SK-N-SH (cell line): ENCODE results near the gene PKIB. TPM values are rescaled to one million over a fixed set of nuclear protein-coding genes. Genes with fewer than 3 reads are reported as not detected.

Experiments
- CTCF ChIA-PET: fragments of 300-600, 350-600 bp; formaldehyde crosslinking; extraction: SDS; loops from one replicate; lab custom pipeline; 2021; lab: Yijun Ruan, JAX
- POLR2A ChIA-PET: fragments of 350-600 bp; sonication (Branson Sonifier 250); formaldehyde crosslinking; extraction: SDS; loops from one replicate; lab custom pipeline; 2020; ENCODE audit warnings: antibody characterized with exemption, inconsistent platforms; lab: Yijun Ruan, JAX
- DNase-seq: peaks from one replicate; pipeline ENCODE4 v3.0.0; 2012
- H2AFZ ChIP-seq: fragments of 200-600 bp; sonication (generic); 2 replicates; pipeline ENCODE4 v1.8.1; 2016; ENCODE audit warnings: antibody characterized with exemption, mild to moderate bottlenecking, low read depth
- H3F3A ChIP-seq: fragments of 200-600 bp; sonication (generic); replicated peaks from 2 replicates; pipeline ENCODE3; 2016; ENCODE audit warnings: antibody characterized with exemption, mild to moderate bottlenecking; ENCODE audit not compliant: insufficient read depth
- H3K27ac ChIP-seq, 2 experiments: fragments of 200-500 bp in 1 of 2; fragments of 200-600 bp in 1 of 2; sonication (Bioruptor generic) in 1 of 2; sonication (generic), shearing (Covaris generic) in 1 of 2; 2 replicates each; pipeline versions ENCODE4 v1.5.1 to v1.6.1; 2014 to 2016; ENCODE audit warnings: low read depth in 2 of 2, inconsistent platforms in 1 of 2, low read length in 1 of 2, mild to moderate bottlenecking in 1 of 2, mixed read lengths in 1 of 2
- H3K27me3 ChIP-seq: fragments of 200-600 bp; sonication (generic), shearing (Covaris generic); 2 replicates; pipeline ENCODE4 v1.6.1; 2016; ENCODE audit warnings: mixed run types; ENCODE audit not compliant: insufficient read depth
- H3K36me3 ChIP-seq, 2 experiments: fragments of 200-500 bp in 1 of 2; fragments of 200-600 bp in 1 of 2; sonication (Bioruptor generic) in 1 of 2; sonication (generic) in 1 of 2; replicated peaks in 1 of 2; 2 replicates each; pipeline versions ENCODE3 to v1.5.1; 2014 to 2016; ENCODE audit warnings: low read length in 1 of 2, mild to moderate bottlenecking in 1 of 2; ENCODE audit not compliant: insufficient read depth in 2 of 2, control insufficient read depth in 1 of 2
- H3K4me1 ChIP-seq, 2 experiments: fragments of 200-500 bp in 1 of 2; fragments of 200-600 bp in 1 of 2; sonication (Bioruptor generic) in 1 of 2; sonication (generic), shearing (Covaris generic) in 1 of 2; 2 replicates each; pipeline versions ENCODE4 v1.5.1 to v1.6.1; 2014 to 2016; ENCODE audit warnings: low read depth in 1 of 2, low read length in 1 of 2, mixed run types in 1 of 2; ENCODE audit not compliant: insufficient read depth in 2 of 2, control insufficient read depth in 1 of 2
- H3K4me2 ChIP-seq: fragments of 200-600 bp; sonication (generic), shearing (Covaris generic); 2 replicates; pipeline ENCODE4 v1.6.1; 2017; ENCODE audit warnings: mixed run types
- H3K4me3 ChIP-seq, 2 experiments: fragments of 200-500 bp in 1 of 2; fragments of 200-600 bp in 1 of 2; sonication (Bioruptor generic) in 1 of 2; sonication (generic), shearing (Covaris generic) in 1 of 2; 2 replicates each; pipeline versions ENCODE4 v1.5.1 to v1.8.1; 2014 to 2016; ENCODE audit warnings: low read depth in 2 of 2, inconsistent platforms in 1 of 2, low read length in 1 of 2, mild to moderate bottlenecking in 1 of 2, mixed read lengths in 1 of 2, moderate library complexity in 1 of 2
- H3K79me2 ChIP-seq: fragments of 200-600 bp; sonication (generic); 2 replicates; pipeline ENCODE4 v1.8.1; 2017; ENCODE audit warnings: mild to moderate bottlenecking; ENCODE audit not compliant: insufficient read depth
- H3K9ac ChIP-seq: fragments of 200-600 bp; sonication (generic); 2 replicates; pipeline ENCODE4 v1.6.1; 2017; ENCODE audit warnings: mixed run types
- H3K9me2 ChIP-seq: fragments of 200-600 bp; sonication (generic); 2 replicates; pipeline ENCODE4 v1.6.1; 2017; ENCODE audit warnings: mixed run types
- H3K9me3 ChIP-seq: fragments of 200-600 bp; sonication (generic); 2 replicates; pipeline ENCODE4 v1.6.1; 2017; ENCODE audit warnings: mixed run types, mild to moderate bottlenecking, moderate library complexity
- H4K20me1 ChIP-seq: fragments of 200-600 bp; sonication (generic); 2 replicates; pipeline ENCODE4 v1.6.1; 2017; ENCODE audit warnings: mild to moderate bottlenecking, mixed run types; ENCODE audit not compliant: insufficient read depth
- CHD2 ChIP-seq: fragments of 150-350 bp; IDR thresholded peaks from 2 replicates; pipeline ENCODE4 v1.6.1; 2018; ENCODE audit warnings: low read length; ENCODE audit not compliant: partially characterized antibody
- EZH2phosphoT487 ChIP-seq: fragments of 200-600 bp; sonication (generic); IDR thresholded peaks from 2 replicates; pipeline ENCODE4 v1.6.1; 2017; ENCODE audit warnings: low read depth, mixed run types, mild to moderate bottlenecking, antibody characterized with exemption, moderate library complexity, borderline replicate concordance
- FOSL2 ChIP-seq: IDR thresholded peaks from 2 replicates; pipeline ENCODE4 v1.4.0; 2012; ENCODE audit warnings: low read depth, mild to moderate bottlenecking, moderate library complexity, borderline replicate concordance
- FOXM1 ChIP-seq: IDR thresholded peaks from 2 replicates; pipeline ENCODE4 v1.4.0; 2012; ENCODE audit warnings: low read depth, mild to moderate bottlenecking
- GABPA ChIP-seq: IDR thresholded peaks from 2 replicates; pipeline ENCODE4 v1.4.0; 2012; ENCODE audit warnings: low read depth, mild to moderate bottlenecking
- GATA2 ChIP-seq: sonication (generic); formaldehyde crosslinking; IDR thresholded peaks from 2 replicates; pipeline ENCODE4 v1.5.0; 2020; ENCODE audit warnings: mild to moderate bottlenecking, missing genetic modification reagents
- JUND ChIP-seq: IDR thresholded peaks from 2 replicates; pipeline ENCODE4 v1.4.0; 2012
- MEF2A ChIP-seq: IDR thresholded peaks from 2 replicates; pipeline ENCODE4 v1.4.0; 2012; ENCODE audit warnings: low read depth, borderline replicate concordance
- MXI1 ChIP-seq: IDR thresholded peaks from 2 replicates; pipeline ENCODE4 v1.6.1; 2012; ENCODE audit warnings: mild to moderate bottlenecking, low read depth, low read length, improper control_type of control experiment
- NFIC ChIP-seq: IDR thresholded peaks from 2 replicates; pipeline ENCODE4 v1.4.0; 2012; ENCODE audit warnings: borderline replicate concordance
- NRF1 ChIP-seq: IDR thresholded peaks from 2 replicates; pipeline ENCODE4 v1.6.1; 2012; ENCODE audit warnings: low read depth, mild to moderate bottlenecking, low read length
- RAD21 ChIP-seq: IDR thresholded peaks from 2 replicates; pipeline ENCODE4 v1.6.1; 2012; ENCODE audit warnings: mild to moderate bottlenecking, low read length
- REST ChIP-seq: IDR thresholded peaks from 2 replicates; pipeline ENCODE4 v1.6.1; 2012; ENCODE audit warnings: mild to moderate bottlenecking, low read depth, low read length, moderate library complexity
- SMC3 ChIP-seq: IDR thresholded peaks from 2 replicates; pipeline ENCODE4 v1.6.1; 2012; ENCODE audit warnings: low read depth, low read length, improper control_type of control experiment
- TAF1 ChIP-seq: IDR thresholded peaks from 2 replicates; pipeline ENCODE4 v1.6.1; 2012; ENCODE audit warnings: low read depth, mild to moderate bottlenecking, low read length, moderate library complexity, borderline replicate concordance
- YY1 ChIP-seq: IDR thresholded peaks from 2 replicates; pipeline ENCODE4 v1.4.0; 2012; ENCODE audit warnings: low read depth, mild to moderate bottlenecking
- ZBTB33 ChIP-seq: IDR thresholded peaks from 2 replicates; pipeline ENCODE4 v1.4.0; 2012; ENCODE audit warnings: low read depth, borderline replicate concordance
- WGBS: methylation state at CpG from one replicate; pipeline ENCODE4 v1.1.6; 2017; ENCODE audit warnings: low lambda C conversion rate; 5-methylcytosine and 5-hydroxymethylcytosine counted together
- polyA plus RNA-seq, 3 experiments: library from polyadenylated mRNA; depleted of rRNA; stranded (reverse); fragments of >200 nt; gene quantifications; 2 replicates each; pipeline ENCODE4 v1.2.3, GENCODE V29; 2012

The PKIB gene
- polyA plus RNA-seq, 1 of the 3 experiments (the other 2 are of a cell fraction) = 0.30 TPM

- TF ChIP-seq CHD2 (no peak), NRF1 (no peak), ZBTB33 (no peak), REST (no peak), EZH2phosphoT487 (no peak), JUND (no peak), NFIC (no peak), MXI1 (no peak), YY1 (no peak)
- no peaks in the 10 kb centered on the region for H3K36me3 ChIP-seq
- no peak for DNase-seq
- no peaks in the 10 kb centered on the region for H3F3A ChIP-seq
- H3K4me2 ChIP-seq = no peak overlapping the region
- CTCF ChIA-PET = no interaction called here
- no peaks in the 10 kb centered on the region for H3K79me2 ChIP-seq
- no peak overlapping the region for H3K9ac ChIP-seq
- POLR2A ChIA-PET = no interaction called here
- H3K4me1 ChIP-seq = no peaks in the 10 kb centered on the region
- H3K4me3 ChIP-seq = no peak overlapping the region
- H3K9me3 ChIP-seq = no peaks in the 10 kb centered on the region
- no peaks in the 10 kb centered on the region for H4K20me1 ChIP-seq
- no peaks in the 10 kb centered on the region for H3K9me2 ChIP-seq
- no peak overlapping the region for H2AFZ ChIP-seq
- H3K27me3 ChIP-seq = no peaks in the 10 kb centered on the region
- no peak overlapping the region for H3K27ac ChIP-seq
- WGBS = 0% methylated on average over 1 of the region's 1 CpG
Measured at GRCh38 chr6:122628714-122629113, 18.5 kb downstream of the PKIB start.

- Histone ChIP-seq H3K4me3 (no peak overlapping the region), H3K27me3 (no peaks in the 10 kb centered on the region), H3K27ac (no peak overlapping the region), H3K79me2 (no peaks in the 10 kb centered on the region), H3K4me2 (no peak overlapping the region), H3K4me1 (no peaks in the 10 kb centered on the region), H3K9me2 (no peaks in the 10 kb centered on the region), H2AFZ (no peak overlapping the region), H3F3A (no peaks in the 10 kb centered on the region), H4K20me1 (no peaks in the 10 kb centered on the region), H3K9me3 (0 out of 2 replicates have a peak, but pooled peaks cover 3% of the 10 kb centered on the region), H3K9ac (no peak overlapping the region), H3K36me3 (no peaks in the 10 kb centered on the region)
- DNase-seq = no peak
- TF ChIP-seq RAD21 = no peak
- no peak for TF ChIP-seq GATA2 (CRISPR knock-in tag)
- no peak for TF ChIP-seq FOSL2
- no peak for TF ChIP-seq EZH2phosphoT487
- no peak for TF ChIP-seq ZBTB33
- no peak for TF ChIP-seq MEF2A
- TF ChIP-seq MXI1 = no peak
- TF ChIP-seq TAF1 = no peak
- TF ChIP-seq FOXM1 = no peak
- no peak for TF ChIP-seq SMC3
- no peak for TF ChIP-seq NFIC
- TF ChIP-seq GABPA = no peak
- POLR2A ChIA-PET = no interaction called here
- WGBS = 0% methylated on average over 3 of the region's 3 CpGs
- CTCF ChIA-PET = no interaction called here
Measured at GRCh38 chr6:122631571-122632249, 21.5 kb downstream of the PKIB start.
